GM13976 (cell line): ENCODE data around the gene RAB40AL.
"Not testable (repeated sequence)": the region's sequence is repeated elsewhere in the genome, so short reads cannot be mapped to it uniquely, and the experiment has no call there.

ENCODE experiments used
- DNase-seq: peaks from one replicate; pipeline ENCODE4 v3.0.0; 2012; ENCODE audit warnings: low spot score
- in situ Hi-C: fragments of 300-500 bp; cut with MboI; formaldehyde crosslinking; loops from one replicate; pipeline ENCODE4 v1.12.0; 2022; ENCODE audit warnings: low sequenced_read_pairs, mixed read lengths, inconsistent platforms; ENCODE audit not compliant: unreplicated experiment
- TF ChIP-seq, protein P1 (sequence below): IDR thresholded peaks from 2 replicates; pipeline ENCODE4 v1.5.1; 2012; ENCODE audit warnings: borderline replicate concordance, mild to moderate bottlenecking; ENCODE audit not compliant: insufficient read depth; ENCODE audit errors: extremely low read depth, missing control alignments, control extremely low read depth

RAB40AL gene

DNA sequence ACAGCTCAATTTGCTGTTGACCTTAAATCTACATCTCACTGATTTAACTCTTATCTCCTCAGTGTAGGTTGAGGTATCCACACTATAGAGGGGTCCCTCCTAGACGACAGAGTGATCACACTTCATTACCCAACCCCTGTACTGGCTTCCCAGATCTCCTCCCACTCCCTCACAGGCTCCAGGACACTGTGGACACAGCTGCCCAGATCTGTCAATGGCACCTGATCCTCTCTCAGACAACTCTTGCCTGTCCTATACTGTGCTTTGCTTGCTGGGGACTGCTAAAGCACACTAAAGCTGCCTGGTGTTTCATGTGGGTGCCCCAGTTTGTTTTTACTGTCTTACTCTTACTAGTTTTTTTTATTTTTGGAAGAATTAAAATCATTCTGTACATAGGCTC, 27.9 kb downstream of the RAB40AL start:
- no peak for DNase-seq
- TF ChIP-seq, protein P1, sequence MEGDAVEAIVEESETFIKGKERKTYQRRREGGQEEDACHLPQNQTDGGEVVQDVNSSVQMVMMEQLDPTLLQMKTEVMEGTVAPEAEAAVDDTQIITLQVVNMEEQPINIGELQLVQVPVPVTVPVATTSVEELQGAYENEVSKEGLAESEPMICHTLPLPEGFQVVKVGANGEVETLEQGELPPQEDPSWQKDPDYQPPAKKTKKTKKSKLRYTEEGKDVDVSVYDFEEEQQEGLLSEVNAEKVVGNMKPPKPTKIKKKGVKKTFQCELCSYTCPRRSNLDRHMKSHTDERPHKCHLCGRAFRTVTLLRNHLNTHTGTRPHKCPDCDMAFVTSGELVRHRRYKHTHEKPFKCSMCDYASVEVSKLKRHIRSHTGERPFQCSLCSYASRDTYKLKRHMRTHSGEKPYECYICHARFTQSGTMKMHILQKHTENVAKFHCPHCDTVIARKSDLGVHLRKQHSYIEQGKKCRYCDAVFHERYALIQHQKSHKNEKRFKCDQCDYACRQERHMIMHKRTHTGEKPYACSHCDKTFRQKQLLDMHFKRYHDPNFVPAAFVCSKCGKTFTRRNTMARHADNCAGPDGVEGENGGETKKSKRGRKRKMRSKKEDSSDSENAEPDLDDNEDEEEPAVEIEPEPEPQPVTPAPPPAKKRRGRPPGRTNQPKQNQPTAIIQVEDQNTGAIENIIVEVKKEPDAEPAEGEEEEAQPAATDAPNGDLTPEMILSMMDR = no peak
- in situ Hi-C loops = loop anchor here (25.0 kb wide), 1 partner anchor 197 kb away; no protein-coding TSS in a partner anchor

DNA sequence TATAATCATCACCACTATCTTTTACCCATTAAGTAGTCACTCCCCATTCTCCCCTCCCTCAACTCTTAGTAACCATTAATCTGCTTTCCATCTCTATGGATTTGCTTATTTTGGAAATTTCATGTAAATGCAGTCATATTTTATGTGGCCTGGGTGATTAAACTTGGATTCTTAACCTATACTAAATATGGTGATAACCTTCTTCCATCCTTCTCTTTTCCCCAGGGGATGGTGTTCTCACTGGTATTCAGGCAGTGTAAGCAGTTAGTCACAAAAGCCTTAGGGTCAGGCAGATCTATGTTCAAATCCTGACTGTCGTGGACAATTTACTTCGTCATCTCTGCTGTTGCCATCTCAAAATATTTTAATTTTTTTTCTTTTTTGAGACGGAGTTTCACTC, 29.6 kb downstream of the RAB40AL start:
- TF ChIP-seq, protein P1 = no peak
- in situ Hi-C loops = loop anchor here (25.0 kb wide), 1 partner anchor 196 kb away; no protein-coding TSS in a partner anchor
- DNase-seq = no peak

DNA sequence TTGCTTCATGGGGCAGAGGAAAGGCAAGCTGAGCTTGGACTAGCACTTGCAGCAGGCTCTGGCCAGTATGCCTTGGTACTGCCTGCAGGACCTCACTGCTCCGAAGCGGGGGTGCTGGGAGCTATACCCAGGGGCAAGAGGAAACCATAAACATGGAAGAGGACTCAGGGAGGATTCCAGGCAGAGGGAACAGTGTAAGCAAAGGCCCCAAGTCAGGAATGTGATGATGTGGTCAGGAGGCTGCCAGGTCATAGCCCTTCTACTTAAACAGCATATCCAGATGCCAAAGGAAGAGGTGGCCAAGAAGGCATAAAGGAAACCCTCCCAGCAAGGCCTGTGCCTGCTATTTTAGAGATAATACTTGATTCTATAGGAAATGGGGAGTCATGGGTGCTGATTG, 31.1 kb downstream of the RAB40AL start:
- TF ChIP-seq, protein P1 = no peak
- in situ Hi-C loops = loop anchor here (25.0 kb wide), 1 partner anchor 194 kb away; no protein-coding TSS in a partner anchor
- no peak for DNase-seq

- in situ Hi-C loops = loop anchor here (25.0 kb wide), 1 partner anchor 191 kb away; no protein-coding TSS in a partner anchor
Observed at GRCh38 chrX:102971536-102971935, 34.5 kb downstream of the RAB40AL start.

DNA sequence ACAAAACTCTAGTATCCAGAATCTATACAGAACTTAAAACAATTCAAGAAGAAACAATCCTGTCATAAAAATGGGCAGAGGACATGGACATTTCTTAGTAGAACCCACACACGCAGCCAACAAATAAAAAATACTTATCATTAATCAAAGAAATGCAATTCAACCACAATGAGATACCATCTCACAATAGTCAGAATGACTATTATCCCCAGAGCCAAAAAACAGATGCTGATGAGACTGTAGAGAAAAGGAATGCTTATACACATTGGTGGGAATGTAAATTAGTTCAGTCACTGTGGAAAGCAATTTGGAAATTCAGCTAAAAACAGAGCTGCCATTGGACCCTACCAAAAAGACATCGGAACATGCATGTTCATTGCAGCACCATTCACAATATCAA, 37.9 kb downstream of the RAB40AL start:
- no peak for DNase-seq
- TF ChIP-seq, protein P1 = no peak
- in situ Hi-C loops = no loop called here

More at GRCh38 chrX:102971536-102971935, 34.5 kb downstream of the RAB40AL start:
- not testable (repeated sequence) for DNase-seq

DNA sequence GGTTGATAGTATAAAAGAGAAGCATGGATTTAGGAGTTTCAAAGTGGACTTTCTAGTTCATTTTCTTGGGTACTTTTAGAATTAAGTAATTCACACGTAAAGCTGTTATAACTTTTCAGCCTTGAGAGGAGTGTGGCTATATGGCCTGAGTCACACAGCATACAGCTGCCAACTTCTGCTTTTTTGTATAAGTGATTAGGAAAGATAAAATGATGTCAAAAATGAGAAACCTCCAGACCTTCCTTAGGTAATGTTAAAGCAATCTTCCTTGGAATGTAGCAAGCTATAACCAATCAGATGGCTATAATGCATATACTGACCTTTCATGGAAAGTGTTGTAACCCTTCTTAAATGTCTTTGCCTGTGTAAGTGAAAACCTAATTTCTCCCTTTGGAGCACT, 39.2 kb downstream of the RAB40AL start:
- TF ChIP-seq, protein P1 = no peak
- in situ Hi-C loops = no loop called here
- DNase-seq = no peak

- no peak for DNase-seq
- in situ Hi-C loops = no loop called here
- TF ChIP-seq, protein P1 = no peak
Observed at GRCh38 chrX:102976793-102977495, 39.9 kb downstream of the RAB40AL start.
